NCI-H774 (cell line): ENCODE results near the gene CRB2.

Experiments
- DNase-seq: peaks from one replicate; lab custom pipeline; 2025; lab: John Stamatoyannopoulos, UW

CRB2 gene

DNA sequence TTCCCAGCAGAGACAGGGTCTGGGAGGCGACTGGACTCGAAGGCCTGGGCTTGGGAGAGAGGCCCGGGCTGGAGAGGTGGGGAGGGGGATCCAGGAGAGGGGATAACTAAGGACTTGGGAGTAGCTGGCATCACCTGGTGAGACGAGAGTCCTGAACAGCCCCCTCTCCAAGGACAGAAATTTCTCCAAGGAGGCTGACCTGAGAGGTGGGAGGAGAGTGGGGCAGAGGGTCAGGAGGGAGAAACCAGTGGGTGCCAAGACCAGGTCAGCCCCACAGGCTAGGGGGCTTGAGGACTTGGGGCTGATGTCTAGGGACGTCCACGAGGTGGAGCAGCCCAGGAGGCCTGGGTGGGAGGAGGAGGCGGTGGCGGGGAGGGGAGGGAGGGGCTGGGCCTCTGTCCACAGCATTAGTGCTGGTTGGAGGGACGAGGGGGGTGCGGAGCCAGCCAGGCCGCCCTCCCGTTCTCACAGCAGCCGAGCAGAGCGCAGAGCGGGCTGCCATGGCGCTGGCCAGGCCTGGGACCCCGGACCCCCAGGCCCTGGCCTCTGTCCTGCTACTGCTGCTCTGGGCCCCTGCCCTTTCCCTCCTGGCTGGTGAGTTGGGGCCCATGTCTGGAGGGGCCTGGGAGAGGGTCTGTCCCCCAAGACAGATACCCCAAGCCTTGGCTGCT is at the start of gene CRB2:
TSS of gene CRB2 (plus strand) at position 437 of the 671 bp plus-strand sequence. CDS start at position 501, 64 bp downstream.
- DNase-seq: no peak

GRCh38 chr9:123309611-123310010 is 46.4 kb upstream of the CRB2 start:
- no peak for DNase-seq

DNA sequence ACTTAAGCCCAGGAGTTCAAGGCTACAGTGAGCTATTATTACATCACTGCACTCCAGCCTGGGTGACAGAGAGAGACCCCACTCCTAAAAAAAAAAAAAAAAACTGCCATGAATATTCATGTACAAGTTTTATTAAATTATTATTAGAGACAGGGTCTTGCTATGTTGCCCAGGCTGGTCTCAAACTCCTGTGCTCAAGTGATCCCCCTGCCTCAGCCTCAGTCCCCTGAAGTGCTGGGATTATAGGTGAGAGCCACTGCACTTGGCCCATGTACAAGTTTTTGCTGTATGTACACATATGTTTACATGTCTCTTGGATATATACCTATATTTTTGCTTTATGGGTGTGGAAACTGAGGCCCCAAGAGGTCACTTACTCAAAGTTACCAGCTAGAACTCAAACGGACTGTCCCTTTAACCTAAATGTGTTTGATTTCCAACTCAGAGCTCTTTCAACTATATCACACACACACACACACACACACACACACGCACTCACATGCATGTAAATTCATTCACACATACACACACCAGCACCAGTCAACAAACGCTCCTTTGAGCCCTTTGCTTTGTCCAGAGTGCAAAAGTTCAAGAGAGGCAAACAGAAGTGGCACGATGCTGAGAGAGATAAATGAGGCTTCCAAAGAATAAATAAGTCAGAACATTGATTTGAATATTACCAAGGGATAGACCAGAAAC is 45.3 kb upstream of the CRB2 start:
- no peak for DNase-seq

- DNase-seq: no peak
These were observed 44.7 kb upstream of the CRB2 start for GRCh38 chr9:123311250-123311752.

GRCh38 chr9:123312306-123312877 is 43.6 kb upstream of the CRB2 start:
- DNase-seq: no peak

DNA sequence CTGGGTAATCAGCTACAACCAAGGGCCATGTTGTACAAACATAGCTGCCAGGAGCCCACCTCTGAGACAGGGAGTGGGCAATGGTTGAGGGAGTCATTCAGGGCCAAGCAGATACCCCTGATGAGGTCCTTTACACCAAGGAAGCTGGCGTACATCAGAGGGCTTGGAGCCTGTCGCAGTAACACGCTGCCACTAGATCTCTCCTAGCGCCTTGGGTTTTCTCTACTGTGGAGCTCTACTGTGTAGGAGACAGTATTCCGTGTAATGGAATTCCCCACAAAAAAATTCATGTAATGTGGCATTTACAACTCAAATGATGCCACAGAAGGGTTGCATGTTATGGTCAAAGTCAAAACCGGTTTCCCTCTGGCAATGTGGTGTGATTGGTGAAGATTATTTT is 41.4 kb upstream of the CRB2 start:
- no peak for DNase-seq

GRCh38 chr9:123315635-123316034 is 40.4 kb upstream of the CRB2 start:
- DNase-seq: no peak

DNA sequence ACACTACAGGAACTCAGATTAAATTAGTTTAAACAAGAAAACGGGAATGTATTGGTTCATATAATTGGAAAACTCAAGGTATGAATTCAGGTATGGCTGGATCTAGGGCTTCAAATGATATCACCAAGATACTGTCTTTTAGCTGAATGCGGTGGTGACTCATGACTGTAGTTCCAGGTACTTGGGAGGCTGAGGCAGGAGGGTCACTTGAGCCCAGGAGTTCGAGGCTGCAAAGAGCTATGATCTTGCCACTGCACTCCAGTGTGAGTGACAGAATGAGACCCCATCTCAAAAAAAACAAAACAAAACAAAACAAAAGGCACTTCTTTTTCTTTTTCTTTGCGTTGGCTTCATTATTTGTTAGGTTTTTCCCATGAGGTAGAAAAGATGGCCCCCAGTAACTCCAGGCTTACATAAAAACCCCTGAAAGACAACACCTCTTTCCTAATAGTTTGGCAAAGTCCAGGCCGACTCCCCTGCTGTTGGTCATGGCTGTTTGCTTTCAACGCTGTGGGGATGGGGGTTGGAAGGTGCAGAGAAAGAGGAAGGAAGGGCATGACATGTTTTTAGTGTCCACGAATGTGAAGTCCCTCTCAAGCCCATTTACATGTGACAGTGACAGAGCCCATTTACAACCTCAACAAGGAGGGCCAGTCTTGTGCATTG is 39.8 kb upstream of the CRB2 start:
- DNase-seq: no peak

GRCh38 chr9:123318202-123318601 is 37.8 kb upstream of the CRB2 start:
- no peak for DNase-seq

GRCh38 chr9:123318961-123319421 is 37.0 kb upstream of the CRB2 start:
- DNase-seq: no peak

DNA sequence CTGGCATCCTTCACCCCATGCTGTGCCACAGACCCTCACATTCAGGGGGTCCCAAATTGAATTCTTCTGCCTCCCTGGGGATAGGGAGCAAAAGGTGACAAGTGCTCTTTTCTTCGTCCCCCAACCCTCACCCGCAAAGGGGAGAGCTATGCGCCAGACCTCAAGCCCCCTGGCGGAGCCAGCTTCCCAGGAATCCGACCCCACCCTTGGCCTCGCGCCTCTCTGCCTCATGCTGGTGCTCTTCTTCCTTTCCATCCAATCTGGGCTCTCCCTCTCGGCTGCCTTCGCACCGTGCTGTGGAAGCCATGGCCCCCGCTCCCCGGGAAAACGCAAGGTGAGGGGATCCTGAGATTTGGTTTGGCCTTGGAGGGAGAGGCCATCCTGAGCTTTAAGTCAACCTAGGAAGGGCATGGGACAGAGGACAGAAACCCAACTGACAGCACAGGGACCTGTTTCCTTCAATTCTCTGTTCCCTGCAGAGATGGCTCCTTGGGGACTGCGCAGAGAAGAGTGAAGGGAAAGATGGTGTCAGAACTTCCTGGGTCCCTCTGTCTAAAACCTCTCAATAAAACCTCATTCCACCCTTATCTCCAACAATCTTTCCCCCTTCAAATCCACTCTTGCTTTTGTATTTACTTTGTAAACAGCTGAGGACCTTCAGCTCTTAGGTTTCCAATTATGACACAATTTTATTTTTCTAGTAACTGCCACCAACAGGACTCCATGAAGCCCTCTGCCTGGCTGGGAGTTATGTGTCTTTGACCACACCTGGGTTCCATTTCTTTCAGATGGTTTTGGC is 36.3 kb upstream of the CRB2 start:
- DNase-seq: no peak

GRCh38 chr9:123320814-123321213 is 35.2 kb upstream of the CRB2 start:
- DNase-seq: no peak

DNA sequence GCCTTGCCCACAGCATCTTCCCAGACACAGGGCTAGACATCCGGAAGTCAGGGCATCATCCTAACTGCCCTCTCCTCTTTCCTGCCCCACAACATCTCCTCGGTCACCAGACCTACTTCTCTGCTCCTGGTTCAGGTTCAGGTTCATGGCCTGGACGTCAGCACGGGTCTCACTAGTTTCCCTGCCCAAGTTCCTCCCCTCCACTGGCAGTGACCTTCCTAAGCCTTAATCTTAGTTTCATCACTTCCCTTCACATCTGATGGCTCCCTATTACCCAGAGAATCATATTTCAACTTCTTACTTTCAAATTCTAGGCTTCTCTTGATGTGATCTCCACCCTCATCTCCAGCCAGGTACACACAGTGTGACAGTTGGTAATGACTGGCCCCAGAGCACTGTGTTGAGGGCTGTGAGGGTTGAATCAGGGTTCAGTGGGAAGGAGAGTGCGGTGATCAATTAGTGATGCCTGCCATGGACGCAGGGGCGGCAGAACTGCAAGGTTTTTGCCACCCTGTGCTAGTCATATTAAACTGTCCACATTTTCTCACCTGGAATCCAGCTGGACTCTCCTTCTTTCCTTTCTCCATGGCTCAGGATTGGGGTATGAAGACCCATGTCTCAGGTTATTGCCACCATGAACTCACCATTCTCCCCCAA is 34.3 kb upstream of the CRB2 start:
- no peak for DNase-seq

GRCh38 chr9:123322273-123323195 is 33.5 kb upstream of the CRB2 start:
- DNase-seq: no peak

DNA sequence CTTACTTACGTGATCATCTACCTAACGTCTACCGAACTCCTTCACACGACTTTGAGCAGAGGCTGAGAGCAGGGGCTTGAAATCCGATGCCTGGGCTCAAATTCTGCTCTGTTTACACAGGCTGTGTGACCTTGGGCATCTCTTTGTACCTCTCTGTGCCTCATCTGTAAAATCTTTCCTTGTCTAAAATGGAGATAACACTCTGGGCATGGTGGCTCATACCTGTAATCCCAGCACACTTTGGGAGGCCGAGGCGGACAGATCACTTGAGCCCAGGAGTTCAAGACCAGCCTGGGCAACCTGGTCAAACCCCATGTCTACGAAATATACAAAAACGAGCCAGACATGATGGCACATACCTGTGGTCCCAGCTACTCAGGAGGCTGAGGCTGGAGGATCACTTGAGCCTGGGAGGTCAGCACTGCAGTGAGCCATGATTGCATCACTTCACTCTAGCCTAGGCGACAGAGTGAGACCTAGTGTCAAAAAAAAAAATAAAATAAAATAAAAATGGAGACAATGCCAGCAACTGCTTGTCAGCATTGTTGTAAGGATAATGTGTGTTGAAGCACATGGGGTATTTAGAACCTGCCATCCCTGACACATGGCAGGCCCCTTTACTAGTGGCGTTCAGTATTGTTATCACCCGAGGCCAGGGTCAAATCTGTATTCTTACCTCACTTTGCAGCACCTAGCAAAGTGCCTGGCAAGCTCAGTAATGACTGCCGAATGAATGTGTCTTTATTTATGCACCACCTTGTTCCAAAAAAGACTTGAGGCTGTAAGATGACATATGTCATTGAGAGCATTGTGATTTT is 32.6 kb upstream of the CRB2 start:
- DNase-seq: no peak

DNA sequence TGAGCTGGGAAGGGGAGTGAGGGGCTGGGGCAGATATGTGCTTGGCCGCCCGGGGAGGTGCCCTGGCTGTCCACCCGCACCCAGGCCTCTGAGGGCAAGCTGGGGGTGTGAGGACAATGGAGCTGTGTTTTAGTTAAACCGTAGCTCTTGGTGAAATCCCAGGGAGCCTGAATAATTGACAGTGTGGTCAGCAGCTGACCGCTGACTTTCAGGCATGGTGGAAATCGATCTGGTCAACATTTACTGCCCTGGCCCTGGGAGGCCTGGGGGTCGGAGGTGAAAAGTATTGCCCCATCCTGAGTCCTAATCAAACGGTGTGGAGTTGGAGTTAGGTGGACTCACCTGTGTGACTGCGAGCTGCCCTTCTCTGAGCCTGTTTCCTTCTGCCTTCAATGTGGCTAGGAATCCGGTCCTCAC is 31.2 kb upstream of the CRB2 start:
- no peak for DNase-seq

- no peak for DNase-seq
These were observed 29.8 kb upstream of the CRB2 start for GRCh38 chr9:123326187-123326586.

DNA sequence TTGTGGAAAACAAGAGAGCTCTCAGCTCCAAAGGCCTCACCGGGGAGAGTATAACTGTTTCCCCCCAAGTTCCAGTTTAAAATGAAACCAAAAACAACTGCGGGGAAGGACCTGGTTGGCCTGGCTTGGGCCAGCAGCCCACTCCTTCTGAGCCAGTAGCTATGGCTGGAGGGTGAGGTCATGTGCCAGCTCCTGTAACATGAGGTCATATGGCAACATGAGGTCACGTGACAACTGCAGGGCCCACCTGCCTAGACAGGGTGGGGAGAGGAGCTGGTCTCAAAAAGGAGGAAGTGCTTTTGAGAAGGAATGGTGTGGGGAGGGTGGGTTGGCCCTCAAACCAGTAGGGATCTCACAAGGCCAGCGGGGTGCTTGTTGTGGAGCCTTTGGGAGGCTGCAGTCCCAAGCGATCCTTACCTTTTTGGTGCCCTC is 29.3 kb upstream of the CRB2 start:
- no peak for DNase-seq

DNA sequence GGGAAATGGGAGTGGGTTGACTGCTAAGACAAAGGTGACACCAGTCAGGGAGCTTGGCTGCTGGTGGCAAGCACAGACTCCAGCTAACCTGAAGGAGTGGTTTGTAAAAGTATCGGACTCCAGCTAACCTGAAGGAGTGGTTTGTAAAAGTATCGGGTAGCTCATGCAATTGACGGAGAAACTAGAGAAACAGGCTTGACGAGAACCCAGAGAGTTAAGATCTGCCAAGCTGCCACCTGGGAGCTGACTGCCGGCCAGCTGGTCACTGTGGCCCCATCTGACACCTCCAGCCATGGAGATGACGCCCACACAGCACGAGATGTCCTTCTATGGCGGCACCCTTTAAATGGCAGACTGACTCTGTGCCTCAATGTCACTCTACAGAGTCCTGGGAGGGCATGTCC is 28.3 kb upstream of the CRB2 start:
- DNase-seq: peak; percentile 22
